ENCODE results near the gene ECSCR. TPM values are rescaled to one million over a fixed set of nuclear protein-coding genes. Genes with fewer than 3 reads are reported as not detected.
"Not testable (repeated sequence)": the region's sequence is repeated elsewhere in the genome, so short reads cannot be mapped to it uniquely, and the experiment has no call there.

ECSCR gene
- total RNA-seq, 1 donor: not detected

DNA sequence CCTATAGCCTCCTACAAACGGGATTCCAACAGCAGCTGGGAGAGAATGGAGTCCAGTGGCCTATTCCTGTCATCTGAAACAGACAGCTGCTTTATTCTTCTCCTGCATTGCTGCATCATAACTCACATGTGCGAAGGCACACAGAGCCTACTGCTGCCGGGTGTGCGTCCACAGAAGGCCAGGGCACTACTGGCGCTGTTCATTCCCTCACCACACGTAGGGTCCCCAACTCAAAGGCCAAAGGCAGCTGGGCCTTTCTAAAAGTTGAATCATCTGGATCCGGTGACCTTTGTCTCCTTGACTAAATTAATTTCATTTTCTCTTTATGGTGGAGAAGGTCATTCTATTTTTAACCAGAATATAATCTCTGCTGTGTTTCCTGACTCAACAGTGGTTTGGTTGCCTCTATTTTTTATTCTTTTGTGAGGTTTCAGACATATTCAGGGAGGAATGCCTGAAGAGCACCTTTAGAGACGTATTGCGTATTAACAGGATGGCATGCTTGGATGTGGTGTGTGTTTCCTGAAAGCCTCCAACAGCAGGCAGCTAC, 47.9 kb downstream of the ECSCR start:
- no peak overlapping the region for H3K4me3 ChIP-seq (ENCODE audit: low read depth, low read length)
- DNase-seq (ENCODE audit: low read depth): no peak
- TF ChIP-seq, protein P1, sequence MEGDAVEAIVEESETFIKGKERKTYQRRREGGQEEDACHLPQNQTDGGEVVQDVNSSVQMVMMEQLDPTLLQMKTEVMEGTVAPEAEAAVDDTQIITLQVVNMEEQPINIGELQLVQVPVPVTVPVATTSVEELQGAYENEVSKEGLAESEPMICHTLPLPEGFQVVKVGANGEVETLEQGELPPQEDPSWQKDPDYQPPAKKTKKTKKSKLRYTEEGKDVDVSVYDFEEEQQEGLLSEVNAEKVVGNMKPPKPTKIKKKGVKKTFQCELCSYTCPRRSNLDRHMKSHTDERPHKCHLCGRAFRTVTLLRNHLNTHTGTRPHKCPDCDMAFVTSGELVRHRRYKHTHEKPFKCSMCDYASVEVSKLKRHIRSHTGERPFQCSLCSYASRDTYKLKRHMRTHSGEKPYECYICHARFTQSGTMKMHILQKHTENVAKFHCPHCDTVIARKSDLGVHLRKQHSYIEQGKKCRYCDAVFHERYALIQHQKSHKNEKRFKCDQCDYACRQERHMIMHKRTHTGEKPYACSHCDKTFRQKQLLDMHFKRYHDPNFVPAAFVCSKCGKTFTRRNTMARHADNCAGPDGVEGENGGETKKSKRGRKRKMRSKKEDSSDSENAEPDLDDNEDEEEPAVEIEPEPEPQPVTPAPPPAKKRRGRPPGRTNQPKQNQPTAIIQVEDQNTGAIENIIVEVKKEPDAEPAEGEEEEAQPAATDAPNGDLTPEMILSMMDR (IDR thresholded peaks at IDR 0.05; ENCODE audit: insufficient read depth, low read depth, low read length): no peak

DNA sequence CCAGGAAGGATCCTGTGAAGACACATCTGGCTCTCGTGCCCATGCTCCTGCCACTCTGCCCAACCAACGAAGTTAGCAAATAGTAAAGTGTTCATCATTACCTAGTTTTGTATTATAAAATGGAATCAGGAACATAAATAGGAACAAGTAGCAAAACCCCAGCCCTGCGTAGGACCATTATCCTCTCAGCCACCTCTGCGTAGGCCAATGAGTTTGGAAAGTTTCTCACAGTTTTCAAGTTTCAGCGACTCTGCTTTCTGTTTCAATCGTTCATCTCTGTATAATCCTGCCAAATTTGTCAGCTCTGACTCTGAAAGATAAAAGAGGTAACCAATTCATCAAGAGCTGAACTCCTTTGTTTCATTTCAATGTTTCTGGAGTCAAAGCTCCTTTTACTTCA, 48.6 kb downstream of the ECSCR start:
- DNase-seq (ENCODE audit: low read depth): no peak
- H3K4me3 ChIP-seq (ENCODE audit: low read depth, low read length): no peak overlapping the region
- TF ChIP-seq, protein P1 (IDR thresholded peaks at IDR 0.05; ENCODE audit: insufficient read depth, low read depth, low read length): no peak

DNA sequence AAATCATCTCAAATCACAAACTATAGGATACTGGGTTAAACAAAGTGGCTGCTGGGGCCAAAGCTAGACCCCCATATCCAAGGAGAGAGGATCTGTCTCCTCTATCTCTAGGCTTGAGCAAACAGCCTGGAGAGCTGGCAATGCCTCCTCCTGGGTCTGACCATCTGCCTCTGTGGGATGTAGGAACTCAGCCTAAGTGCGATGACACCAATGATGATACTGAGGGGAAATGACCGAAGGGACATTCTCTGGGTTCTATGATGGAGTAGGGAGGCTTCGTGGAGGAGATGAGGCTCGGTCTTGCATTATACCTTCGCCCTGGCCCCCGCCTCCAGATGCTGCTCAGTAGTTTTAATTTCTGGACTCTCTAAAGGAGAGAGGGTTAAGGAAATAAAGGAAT, 49.4 kb downstream of the ECSCR start:
- H3K4me3 ChIP-seq (ENCODE audit: low read depth, low read length): no peak overlapping the region
- DNase-seq (ENCODE audit: low read depth): no peak
- TF ChIP-seq, protein P1 (IDR thresholded peaks at IDR 0.05; ENCODE audit: insufficient read depth, low read depth, low read length): no peak

DNA sequence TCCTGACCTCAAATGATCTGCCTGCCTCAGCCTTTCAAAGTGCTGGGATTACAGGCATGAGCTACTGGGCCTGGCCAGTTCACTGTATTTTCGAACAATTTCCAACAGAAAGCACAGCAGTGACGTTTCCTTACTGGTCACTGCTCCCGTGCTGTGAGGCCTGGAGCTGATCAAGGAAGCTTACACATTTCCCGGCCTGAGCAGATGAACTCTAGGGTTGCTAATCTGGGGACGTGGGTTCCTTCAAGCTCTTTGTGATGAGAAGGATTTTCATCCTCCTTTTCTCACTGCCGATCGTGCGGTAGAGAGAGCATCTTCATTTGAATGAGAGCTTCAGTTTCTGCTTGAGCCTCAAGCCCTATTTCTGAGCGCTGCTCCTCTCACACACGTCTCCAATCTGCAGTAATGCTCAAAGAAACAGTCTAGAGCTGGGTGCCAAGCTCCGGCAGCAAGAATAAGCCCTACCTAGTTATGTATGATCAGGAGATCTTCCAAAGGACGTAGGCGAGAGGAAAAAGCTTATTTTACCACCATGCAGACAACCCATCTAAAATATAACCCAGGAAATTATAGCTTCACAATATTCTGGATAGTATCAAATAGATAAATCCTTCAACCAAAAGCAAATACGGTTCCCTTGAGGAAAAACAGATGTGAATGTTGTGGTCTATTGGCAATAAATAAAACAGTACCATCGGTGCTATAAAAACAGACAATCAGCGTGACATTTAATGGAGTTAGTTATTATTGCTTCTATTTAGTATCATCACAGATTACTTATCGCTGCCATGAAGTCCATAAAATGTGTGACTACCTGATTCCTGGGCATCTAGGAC, 51.3 kb downstream of the ECSCR start:
- peak; percentile 87 for DNase-seq (ENCODE audit: low read depth)
- TF ChIP-seq, protein P1 (IDR thresholded peaks at IDR 0.05; ENCODE audit: insufficient read depth, low read depth, low read length): no peak
- H3K4me3 ChIP-seq (ENCODE audit: low read depth, low read length): no peak overlapping the region

- H3K4me3 ChIP-seq (ENCODE audit: low read depth, low read length): no peak overlapping the region
- TF ChIP-seq, protein P1 (IDR thresholded peaks at IDR 0.05; ENCODE audit: insufficient read depth, low read depth, low read length): no peak
- no peak for DNase-seq (ENCODE audit: low read depth)
Observed at GRCh38 chr5:139410121-139410992, 52.2 kb downstream of the ECSCR start.

- H3K4me3 ChIP-seq (ENCODE audit: low read depth, low read length); DNase-seq (ENCODE audit: low read depth): not testable (repeated sequence)
Observed at GRCh38 chr5:139409116-139409515, 53.4 kb downstream of the ECSCR start.

- no peak overlapping the region for H3K4me3 ChIP-seq (ENCODE audit: low read depth, low read length)
- DNase-seq (ENCODE audit: low read depth): no peak
- TF ChIP-seq, protein P1 (IDR thresholded peaks at IDR 0.05; ENCODE audit: insufficient read depth, low read depth, low read length): no peak
Observed at GRCh38 chr5:139408191-139408590, 54.4 kb downstream of the ECSCR start.

Measured in fibroblast of villous mesenchyme (primary cell).